A549 (cell line): ENCODE measurements around the gene RAB40A. TPM values are rescaled to one million over a fixed set of nuclear protein-coding genes. Genes with fewer than 3 reads are reported as not detected.

Source experiments
- ATAC-seq, 2 experiments: fragments of 200-7000 bp in 1 of 2; fragments of >200 bp in 1 of 2; cut with Nextera tagmentation in 1 of 2; cut with Tn5 transposase in 1 of 2; 3 replicates each; pipeline versions ENCODE4 v1.8.0 to v1.9.1; 2018 to 2020; ENCODE audit warnings: mild to moderate bottlenecking in 1 of 2, moderate library complexity in 1 of 2
- CTCF ChIA-PET: fragments of 300-600 bp; sonication (Branson Sonifier 250); formaldehyde crosslinking; extraction: SDS; loops from one replicate; lab custom pipeline; 2021; ENCODE audit warnings: antibody characterized with exemption, inconsistent platforms; lab: Yijun Ruan, JAX
- POLR2A ChIA-PET: fragments of 350-600 bp; formaldehyde crosslinking; extraction: SDS; loops from one replicate; lab custom pipeline; 2021; ENCODE audit warnings: antibody characterized with exemption, inconsistent platforms; lab: Yijun Ruan, JAX
- DNase-seq, 2 experiments: peaks; one replicate each; pipeline versions ENCODE4 v3.0.0 to v3.0.0-alpha.2; 2011 to 2016; ENCODE audit warnings: low read depth in 1 of 2, low spot score in 1 of 2
- FAIRE-seq: peaks from 2 replicates; lab custom pipeline; 2011; peaks lifted over from hg19 to GRCh38; lab: Jason Lieb, UNC
- H3K27ac ChIP-seq, 2 experiments: fragments of >200 bp; sonication (Bioruptor Twin); formaldehyde crosslinking; 3 replicates each; pipeline ENCODE4 v1.5.1; 2016 to 2017
- H3K4me1 ChIP-seq: fragments of >200 bp; sonication (Bioruptor Twin); formaldehyde crosslinking; 3 replicates; pipeline ENCODE4 v1.6.1; 2016
- H3K4me2 ChIP-seq: fragments of >200 bp; sonication (Bioruptor Twin); formaldehyde crosslinking; 3 replicates; pipeline ENCODE4 v1.6.1; 2016
- H3K4me3 ChIP-seq: fragments of >200 bp; sonication (Bioruptor Twin); formaldehyde crosslinking; 3 replicates; pipeline ENCODE4 v1.5.1; 2016
- H3K9me3 ChIP-seq: fragments of >200 bp; sonication (Bioruptor Twin); formaldehyde crosslinking; 3 replicates; pipeline ENCODE4 v1.6.1; 2016
- BHLHE40 ChIP-seq: IDR thresholded peaks from 2 replicates; pipeline ENCODE4 v1.6.1; 2012; ENCODE audit warnings: low read depth, low read length, inconsistent platforms
- CEBPB ChIP-seq, 2 experiments: fragments of >200 bp in 1 of 2; sonication (Bioruptor Twin) in 1 of 2; formaldehyde crosslinking in 1 of 2; IDR thresholded peaks; 2 replicates each; pipeline ENCODE4 v1.6.1; 2012 to 2016
- CHD2 ChIP-seq: fragments of 150-350 bp; IDR thresholded peaks from 2 replicates; pipeline ENCODE4 v1.6.1; 2014; ENCODE audit warnings: low read length; ENCODE audit not compliant: partially characterized antibody
- EHMT2 ChIP-seq: fragments of 200-600 bp; sonication (generic); IDR thresholded peaks from 2 replicates; pipeline ENCODE4 v1.6.1; 2016; ENCODE audit warnings: antibody characterized with exemption, low read depth, mild to moderate bottlenecking, moderate library complexity
- ESRRA ChIP-seq: fragments of 150-350 bp; IDR thresholded peaks from 2 replicates; pipeline ENCODE4 v1.6.1; 2014; ENCODE audit warnings: mild to moderate bottlenecking, low read length, borderline replicate concordance
- FOSB ChIP-seq: fragments of 250-450 bp; sonication (Bioruptor Pico); IDR thresholded peaks from 2 replicates; pipeline ENCODE4 v1.5.0; 2020; ENCODE audit warnings: mild to moderate bottlenecking, moderate library complexity
- FOXS1 ChIP-seq: fragments of 250-450 bp; sonication (Bioruptor Pico); IDR thresholded peaks from 2 replicates; pipeline ENCODE4 v1.5.0; 2020; ENCODE audit warnings: mild to moderate bottlenecking, moderate library complexity
- GATA3 ChIP-seq: IDR thresholded peaks from 2 replicates; pipeline ENCODE4 v1.6.1; 2012; ENCODE audit warnings: borderline replicate concordance
- HDAC2 ChIP-seq: fragments of 200-600 bp; sonication (generic); IDR thresholded peaks from 2 replicates; pipeline ENCODE4 v1.6.1; 2016
- HOXA7 ChIP-seq: fragments of 250-450 bp; sonication (Bioruptor Pico); IDR thresholded peaks from 2 replicates; pipeline ENCODE4 v1.5.0; 2020; ENCODE audit warnings: mild to moderate bottlenecking, moderate library complexity
- HOXB5 ChIP-seq: fragments of 250-450 bp; sonication (Bioruptor Pico); IDR thresholded peaks from 2 replicates; pipeline ENCODE4 v1.5.0; 2020; ENCODE audit warnings: mild to moderate bottlenecking, moderate library complexity
- JUN ChIP-seq, 2 experiments: fragments of >200 bp; sonication (Bioruptor Twin); formaldehyde crosslinking; IDR thresholded peaks; 2 replicates in 1 of 2; 3 replicates in 1 of 2; pipeline ENCODE4 v1.6.1; 2016 to 2017
- NFE2L2 ChIP-seq: fragments of 150-350 bp; conservative IDR thresholded peaks from 2 replicates; pipeline ENCODE4 v1.6.1; 2014; ENCODE audit warnings: low read length
- NPAS2 ChIP-seq: fragments of 250-450 bp; sonication (Bioruptor Pico); IDR thresholded peaks from 2 replicates; pipeline ENCODE4 v1.8.0; 2022; ENCODE audit warnings: mild to moderate bottlenecking, moderate library complexity, borderline replicate concordance
- NR3C1 ChIP-seq: fragments of >200 bp; sonication (Bioruptor Twin); formaldehyde crosslinking; IDR thresholded peaks from 3 replicates; pipeline ENCODE4 v1.6.1; 2017
- PHF8 ChIP-seq: fragments of 200-600 bp; sonication (generic); IDR thresholded peaks from 2 replicates; pipeline ENCODE4 v1.6.1; 2016; ENCODE audit warnings: low read depth, mild to moderate bottlenecking, antibody characterized with exemption, moderate library complexity, borderline replicate concordance
- RARB ChIP-seq: fragments of 250-450 bp; sonication (Bioruptor Pico); IDR thresholded peaks from 2 replicates; pipeline ENCODE4 v1.8.0; 2021; ENCODE audit warnings: mild to moderate bottlenecking, moderate library complexity
- RCOR1 ChIP-seq: fragments of 150-350 bp; IDR thresholded peaks from 2 replicates; pipeline ENCODE4 v1.6.1; 2014; ENCODE audit warnings: antibody characterized with exemption, low read length, low read depth
- ZFP36 ChIP-seq: fragments of 450-650 bp; IDR thresholded peaks from 2 replicates; pipeline ENCODE4 v1.6.1; 2014; ENCODE audit warnings: borderline replicate concordance; ENCODE audit not compliant: partially characterized antibody
- ZNF302 ChIP-seq: fragments of 250-450 bp; sonication (Bioruptor Pico); IDR thresholded peaks from 2 replicates; pipeline ENCODE4 v1.9.0; 2021; ENCODE audit warnings: inconsistent platforms, mild to moderate bottlenecking, moderate library complexity
- WGBS: methylation state at CpG from one replicate; pipeline ENCODE4 v1.1.6; 2017; ENCODE audit errors: missing lambda C conversion rate; 5-methylcytosine and 5-hydroxymethylcytosine counted together
- polyA plus RNA-seq, 4 experiments: library from polyadenylated mRNA; depleted of rRNA in 3 of 4; stranded (reverse); fragments of >200 nt; fragmentation: RNase III in 1 of 4; extraction: RNeasy Plus Mini Kit Qiagen cat#74134 plus additional on column Dnase treatment in 1 of 4; gene quantifications; 2 replicates in 3 of 4; 3 replicates in 1 of 4; pipeline ENCODE4 v1.2.3, GENCODE V29; 2011 to 2017
- TF ChIP-seq, protein P1 (sequence below): fragments of >200 bp; sonication (Bioruptor Twin); formaldehyde crosslinking; IDR thresholded peaks from 2 replicates; pipeline ENCODE4 v1.6.1; 2016
- TF ChIP-seq, protein P2 (sequence below): fragments of 150-350 bp; IDR thresholded peaks from 2 replicates; pipeline ENCODE4 v1.6.1; 2014; ENCODE audit warnings: low read depth, mild to moderate bottlenecking, low read length
- TF ChIP-seq, protein P3 (sequence below): fragments of 250-450 bp; sonication (Bioruptor Pico); IDR thresholded peaks from 2 replicates; pipeline ENCODE4 v1.5.0; 2020; ENCODE audit warnings: low read depth, mild to moderate bottlenecking, moderate library complexity
- TF ChIP-seq, protein P4 (sequence below): fragments of 250-450 bp; sonication (Bioruptor Pico); IDR thresholded peaks from 2 replicates; pipeline ENCODE4 v1.5.0; 2021; ENCODE audit warnings: mild to moderate bottlenecking, moderate library complexity, borderline replicate concordance
- TF ChIP-seq, protein P5 (sequence below): IDR thresholded peaks from 2 replicates; pipeline ENCODE4 v1.6.1; 2012
- TF ChIP-seq, protein P6 (sequence below): fragments of >200 bp; sonication (Bioruptor Twin); formaldehyde crosslinking; IDR thresholded peaks from 3 replicates; pipeline ENCODE4 v1.5.1; 2016

RAB40A gene
- polyA plus RNA-seq, 2 of the 4 experiments (the other 2 are of a cell fraction) = 0.03 TPM; not detected in 1

DNA sequence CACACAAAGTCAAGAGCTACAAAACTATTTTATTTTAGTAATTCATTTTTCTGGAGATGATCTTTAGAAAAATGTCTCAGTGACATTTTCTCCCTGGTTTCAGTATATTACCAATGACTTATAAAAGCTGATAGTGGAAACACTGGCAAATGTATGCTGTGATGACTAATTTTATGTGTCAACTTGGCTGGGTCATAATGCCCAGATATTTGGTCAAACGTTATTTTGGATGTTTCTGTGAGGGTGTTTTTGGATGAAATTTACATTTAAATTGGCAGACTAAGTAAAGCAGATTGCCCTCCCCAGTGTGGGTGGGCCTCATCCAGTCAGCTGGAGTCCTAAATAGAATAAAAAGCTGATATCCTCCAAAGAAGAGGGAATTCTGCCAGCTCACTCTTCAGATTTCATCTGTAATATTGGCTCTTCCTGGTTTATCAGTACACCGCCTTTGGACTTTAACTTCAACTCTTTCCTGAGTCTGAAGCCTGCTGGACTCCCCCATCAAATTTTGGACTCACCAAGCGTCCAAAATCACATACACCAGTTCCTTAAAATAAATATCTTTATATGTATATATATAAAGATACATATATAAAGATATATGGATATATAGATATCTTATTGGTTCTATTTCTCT lies 31.2 kb upstream of the RAB40A start:
- Histone ChIP-seq H3K4me1 (peaks cover 15% of the 10 kb centered on the region; the same call in 2 of the 3 replicates), H3K27ac (no peak overlapping the region), H3K9me3 (no peaks in the 10 kb centered on the region; the same call in 2 of the 3 replicates), H3K4me2 (no peak overlapping the region)
- POLR2A ChIA-PET = no interaction called here
- DNase-seq = no peak
- 41% methylated on average over 3 of the region's 3 CpGs for WGBS
- TF ChIP-seq, protein P1, sequence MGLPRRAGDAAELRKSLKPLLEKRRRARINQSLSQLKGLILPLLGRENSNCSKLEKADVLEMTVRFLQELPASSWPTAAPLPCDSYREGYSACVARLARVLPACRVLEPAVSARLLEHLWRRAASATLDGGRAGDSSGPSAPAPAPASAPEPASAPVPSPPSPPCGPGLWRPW = no peak
- TF ChIP-seq ZNF302 (CRISPR knock-in tag) = no peak
- no peak for TF ChIP-seq HOXA7 (CRISPR knock-in tag)
- TF ChIP-seq FOSB (CRISPR knock-in tag) = no peak
- no peak for TF ChIP-seq RARB (CRISPR knock-in tag)
- TF ChIP-seq HDAC2 = no peak
- TF ChIP-seq CHD2 = no peak
- TF ChIP-seq, protein P2, sequence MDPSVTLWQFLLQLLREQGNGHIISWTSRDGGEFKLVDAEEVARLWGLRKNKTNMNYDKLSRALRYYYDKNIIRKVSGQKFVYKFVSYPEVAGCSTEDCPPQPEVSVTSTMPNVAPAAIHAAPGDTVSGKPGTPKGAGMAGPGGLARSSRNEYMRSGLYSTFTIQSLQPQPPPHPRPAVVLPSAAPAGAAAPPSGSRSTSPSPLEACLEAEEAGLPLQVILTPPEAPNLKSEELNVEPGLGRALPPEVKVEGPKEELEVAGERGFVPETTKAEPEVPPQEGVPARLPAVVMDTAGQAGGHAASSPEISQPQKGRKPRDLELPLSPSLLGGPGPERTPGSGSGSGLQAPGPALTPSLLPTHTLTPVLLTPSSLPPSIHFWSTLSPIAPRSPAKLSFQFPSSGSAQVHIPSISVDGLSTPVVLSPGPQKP = no peak
- TF ChIP-seq JUN (IDR thresholded peaks at IDR 0.05) = no peak
- no peak for TF ChIP-seq NR3C1
- no peak for TF ChIP-seq FOXS1 (CRISPR knock-in tag)
- TF ChIP-seq EHMT2 = no peak
- TF ChIP-seq, protein P3, sequence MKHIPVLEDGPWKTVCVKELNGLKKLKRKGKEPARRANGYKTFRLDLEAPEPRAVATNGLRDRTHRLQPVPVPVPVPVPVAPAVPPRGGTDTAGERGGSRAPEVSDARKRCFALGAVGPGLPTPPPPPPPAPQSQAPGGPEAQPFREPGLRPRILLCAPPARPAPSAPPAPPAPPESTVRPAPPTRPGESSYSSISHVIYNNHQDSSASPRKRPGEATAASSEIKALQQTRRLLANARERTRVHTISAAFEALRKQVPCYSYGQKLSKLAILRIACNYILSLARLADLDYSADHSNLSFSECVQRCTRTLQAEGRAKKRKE (CRISPR knock-in tag) = no peak
- no peak for TF ChIP-seq NPAS2 (CRISPR knock-in tag)
- TF ChIP-seq PHF8 = no peak
- TF ChIP-seq RCOR1 = no peak
- TF ChIP-seq, all 56 proteins: peak for 0
- ATAC-seq (no peak), FAIRE-seq (peak; percentile 79)
- no peak overlapping the region for H3K4me3 ChIP-seq
- CTCF ChIA-PET = interaction anchor here (0.6 to 1.6 kb wide), 2 partner anchors 80 to 118 kb away, joined by 3 to 6 read pairs; no protein-coding TSS in a partner anchor

DNA sequence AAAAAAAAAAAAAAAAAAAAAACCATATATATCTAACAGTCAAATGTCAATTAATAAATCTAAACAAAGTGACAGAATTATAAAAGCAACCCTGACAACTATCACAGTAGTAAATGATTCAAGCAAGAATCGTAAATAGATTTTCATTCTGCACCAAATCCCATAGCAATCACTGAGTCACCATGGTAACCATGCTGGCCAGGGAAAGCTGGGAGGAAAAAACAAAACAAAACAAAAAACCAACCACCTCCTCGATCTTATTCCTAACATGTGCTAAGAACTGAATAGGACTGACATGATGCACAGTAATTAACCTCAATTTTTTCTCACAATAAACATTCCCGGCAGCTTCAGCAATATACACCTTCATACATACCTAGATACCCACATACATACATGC lies 30.6 kb upstream of the RAB40A start:
- ATAC-seq (no peak), DNase-seq (no peak), FAIRE-seq (no peak)
- ChIA-PET POLR2A (no interaction called here), CTCF (interaction anchor here (1.6 kb wide), 1 partner anchor 80 kb away, joined by 6 read pairs; no protein-coding TSS in a partner anchor)
- 62% methylated on average over 3 of the region's 3 CpGs for WGBS
- peaks cover 15% of the 10 kb centered on the region; the same call in 2 of the 3 replicates for H3K4me1 ChIP-seq
- H3K9me3 ChIP-seq = no peaks in the 10 kb centered on the region; the same call in 2 of the 3 replicates
- H3K4me2 ChIP-seq = no peak overlapping the region
- H3K4me3 ChIP-seq = no peak overlapping the region
- no peak overlapping the region for H3K27ac ChIP-seq
- TF ChIP-seq, protein P1 = no peak
- TF ChIP-seq CHD2 (no peak), GATA3 (no peak), BHLHE40 (no peak), HOXA7 (CRISPR knock-in tag) (no peak), HDAC2 (no peak), CEBPB (IDR thresholded peaks at IDR 0.05) (no peak), NFE2L2 (no peak), HOXB5 (CRISPR knock-in tag) (no peak), NPAS2 (CRISPR knock-in tag) (no peak), ESRRA (no peak), ZFP36 (no peak)
- TF ChIP-seq, protein P4, sequence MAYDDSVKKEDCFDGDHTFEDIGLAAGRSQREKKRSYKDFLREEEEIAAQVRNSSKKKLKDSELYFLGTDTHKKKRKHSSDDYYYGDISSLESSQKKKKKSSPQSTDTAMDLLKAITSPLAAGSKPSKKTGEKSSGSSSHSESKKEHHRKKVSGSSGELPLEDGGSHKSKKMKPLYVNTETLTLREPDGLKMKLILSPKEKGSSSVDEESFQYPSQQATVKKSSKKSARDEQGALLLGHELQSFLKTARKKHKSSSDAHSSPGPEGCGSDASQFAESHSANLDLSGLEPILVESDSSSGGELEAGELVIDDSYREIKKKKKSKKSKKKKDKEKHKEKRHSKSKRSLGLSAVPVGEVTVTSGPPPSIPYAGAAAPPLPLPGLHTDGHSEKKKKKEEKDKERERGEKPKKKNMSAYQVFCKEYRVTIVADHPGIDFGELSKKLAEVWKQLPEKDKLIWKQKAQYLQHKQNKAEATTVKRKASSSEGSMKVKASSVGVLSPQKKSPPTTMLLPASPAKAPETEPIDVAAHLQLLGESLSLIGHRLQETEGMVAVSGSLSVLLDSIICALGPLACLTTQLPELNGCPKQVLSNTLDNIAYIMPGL = no peak
- TF ChIP-seq, protein P5, sequence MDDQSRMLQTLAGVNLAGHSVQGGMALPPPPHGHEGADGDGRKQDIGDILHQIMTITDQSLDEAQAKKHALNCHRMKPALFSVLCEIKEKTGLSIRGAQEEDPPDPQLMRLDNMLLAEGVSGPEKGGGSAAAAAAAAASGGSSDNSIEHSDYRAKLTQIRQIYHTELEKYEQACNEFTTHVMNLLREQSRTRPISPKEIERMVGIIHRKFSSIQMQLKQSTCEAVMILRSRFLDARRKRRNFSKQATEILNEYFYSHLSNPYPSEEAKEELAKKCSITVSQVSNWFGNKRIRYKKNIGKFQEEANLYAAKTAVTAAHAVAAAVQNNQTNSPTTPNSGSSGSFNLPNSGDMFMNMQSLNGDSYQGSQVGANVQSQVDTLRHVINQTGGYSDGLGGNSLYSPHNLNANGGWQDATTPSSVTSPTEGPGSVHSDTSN = no peak
- TF ChIP-seq, protein P6, sequence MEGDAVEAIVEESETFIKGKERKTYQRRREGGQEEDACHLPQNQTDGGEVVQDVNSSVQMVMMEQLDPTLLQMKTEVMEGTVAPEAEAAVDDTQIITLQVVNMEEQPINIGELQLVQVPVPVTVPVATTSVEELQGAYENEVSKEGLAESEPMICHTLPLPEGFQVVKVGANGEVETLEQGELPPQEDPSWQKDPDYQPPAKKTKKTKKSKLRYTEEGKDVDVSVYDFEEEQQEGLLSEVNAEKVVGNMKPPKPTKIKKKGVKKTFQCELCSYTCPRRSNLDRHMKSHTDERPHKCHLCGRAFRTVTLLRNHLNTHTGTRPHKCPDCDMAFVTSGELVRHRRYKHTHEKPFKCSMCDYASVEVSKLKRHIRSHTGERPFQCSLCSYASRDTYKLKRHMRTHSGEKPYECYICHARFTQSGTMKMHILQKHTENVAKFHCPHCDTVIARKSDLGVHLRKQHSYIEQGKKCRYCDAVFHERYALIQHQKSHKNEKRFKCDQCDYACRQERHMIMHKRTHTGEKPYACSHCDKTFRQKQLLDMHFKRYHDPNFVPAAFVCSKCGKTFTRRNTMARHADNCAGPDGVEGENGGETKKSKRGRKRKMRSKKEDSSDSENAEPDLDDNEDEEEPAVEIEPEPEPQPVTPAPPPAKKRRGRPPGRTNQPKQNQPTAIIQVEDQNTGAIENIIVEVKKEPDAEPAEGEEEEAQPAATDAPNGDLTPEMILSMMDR = no peak
